ENCODE data around the gene WDR4.

WDR4 gene

GRCh38 chr21:42837421-42838211 is 41.7 kb downstream of the WDR4 start:
- H3K4me3 ChIP-seq (ENCODE audit: control insufficient read depth, low read depth, low read length): no peak overlapping the region
- no peak for TF ChIP-seq CTCF (IDR thresholded peaks at IDR 0.05; ENCODE audit: control insufficient read depth, insufficient read depth, low read depth, low read length, missing control alignments)
- DNase-seq (ENCODE audit: low read depth): no peak

- no peak for DNase-seq (ENCODE audit: low read depth)
- no peak for TF ChIP-seq CTCF (IDR thresholded peaks at IDR 0.05; ENCODE audit: control insufficient read depth, insufficient read depth, low read depth, low read length, missing control alignments)
- no peak overlapping the region for H3K4me3 ChIP-seq (ENCODE audit: control insufficient read depth, low read depth, low read length)
These were observed 42.5 kb downstream of the WDR4 start for GRCh38 chr21:42836767-42837301.

GRCh38 chr21:42836402-42836666 is 43.0 kb downstream of the WDR4 start:
- DNase-seq (ENCODE audit: low read depth): no peak
- no peak overlapping the region for H3K4me3 ChIP-seq (ENCODE audit: control insufficient read depth, low read depth, low read length)
- TF ChIP-seq CTCF (IDR thresholded peaks at IDR 0.05; ENCODE audit: control insufficient read depth, insufficient read depth, low read depth, low read length, missing control alignments): no peak

GRCh38 chr21:42835611-42836401 is 43.5 kb downstream of the WDR4 start:
- no peak for TF ChIP-seq CTCF (IDR thresholded peaks at IDR 0.05; ENCODE audit: control insufficient read depth, insufficient read depth, low read depth, low read length, missing control alignments)
- H3K4me3 ChIP-seq (ENCODE audit: control insufficient read depth, low read depth, low read length): no peak overlapping the region
- no peak for DNase-seq (ENCODE audit: low read depth)

- no peak overlapping the region for H3K4me3 ChIP-seq (ENCODE audit: control insufficient read depth, low read depth, low read length)
- no peak for TF ChIP-seq CTCF (IDR thresholded peaks at IDR 0.05; ENCODE audit: control insufficient read depth, insufficient read depth, low read depth, low read length, missing control alignments)
- DNase-seq (ENCODE audit: low read depth): no peak
These were observed 44.1 kb downstream of the WDR4 start for GRCh38 chr21:42835211-42835610.

GRCh38 chr21:42834726-42835191 is 44.6 kb downstream of the WDR4 start:
- no peak for TF ChIP-seq CTCF (IDR thresholded peaks at IDR 0.05; ENCODE audit: control insufficient read depth, insufficient read depth, low read depth, low read length, missing control alignments)

More at GRCh38 chr21:42834726-42835191, 44.6 kb downstream of the WDR4 start:
- no peak overlapping the region for H3K4me3 ChIP-seq (ENCODE audit: control insufficient read depth, low read depth, low read length)
- no peak for DNase-seq (ENCODE audit: low read depth)
